Activated naive CD8-positive, alpha-beta T cell treated with anti-CD3 and anti-CD28 coated beads, Interleukin-2, amount 50 U/mL, for 24 hours (primary cell): Measurements from ENCODE around the gene P2RY4.
"Not testable (repeated sequence)": the region's sequence is repeated elsewhere in the genome, so short reads cannot be mapped to it uniquely, and the experiment has no call there.

Experiments
- ATAC-seq: fragments of 150-1000 bp; cut with Tn5 transposase; one replicate; pipeline ENCODE4 v1.10.0; 2021
- DNase-seq: peaks from one replicate; pipeline ENCODE4 v3.0.0; 2021
- H3K27ac Mint-ChIP-seq: one replicate; pipeline ENCODE4 v1.8.0; 2021; ENCODE audit warnings: mild to moderate bottlenecking, mixed read lengths
- H3K27me3 Mint-ChIP-seq: one replicate; pipeline ENCODE4 v1.8.0; 2021; ENCODE audit warnings: mixed read lengths
- H3K36me3 Mint-ChIP-seq: one replicate; pipeline ENCODE4 v1.8.0; 2021; ENCODE audit warnings: low read depth, mixed read lengths
- H3K4me1 Mint-ChIP-seq: one replicate; pipeline ENCODE4 v1.8.0; 2021; ENCODE audit warnings: mixed read lengths
- H3K4me3 Mint-ChIP-seq: one replicate; pipeline ENCODE4 v1.8.0; 2021; ENCODE audit warnings: mild to moderate bottlenecking, moderate library complexity, mixed read lengths
- H3K9me3 Mint-ChIP-seq: one replicate; pipeline ENCODE4 v1.8.0; 2021; ENCODE audit warnings: mixed read lengths

P2RY4 gene

GRCh38 chrX:70209570-70209969, 50.4 kb downstream of the P2RY4 start:
- not testable (repeated sequence) for H3K9me3 Mint-ChIP-seq, H3K4me3 Mint-ChIP-seq, H3K36me3 Mint-ChIP-seq, DNase-seq, ATAC-seq, H3K27me3 Mint-ChIP-seq, H3K27ac Mint-ChIP-seq, H3K4me1 Mint-ChIP-seq

DNA sequence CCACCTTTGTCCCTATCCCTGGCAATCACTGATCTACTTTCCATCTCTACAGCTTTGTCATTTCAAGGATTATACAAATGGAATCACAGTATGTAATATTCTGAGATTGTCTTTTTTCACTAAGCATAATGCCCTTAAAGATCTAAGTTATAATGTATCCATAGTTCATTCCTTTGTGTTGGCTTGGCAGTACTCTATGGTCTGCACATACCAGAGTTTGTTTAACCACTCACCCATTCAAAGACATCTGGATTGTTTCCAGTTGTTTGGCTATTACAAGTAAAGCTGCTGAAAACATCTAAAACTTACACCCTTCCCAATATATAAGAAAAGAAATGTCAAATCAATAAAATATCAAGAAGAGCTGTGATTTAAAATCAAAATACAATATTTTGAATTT, 51.5 kb downstream of the P2RY4 start:
- H3K27ac Mint-ChIP-seq = no peak overlapping the region
- no peak for DNase-seq
- no peaks in the 10 kb centered on the region for H3K36me3 Mint-ChIP-seq
- H3K4me1 Mint-ChIP-seq = no peaks in the 10 kb centered on the region
- H3K9me3 Mint-ChIP-seq = no peaks in the 10 kb centered on the region
- H3K4me3 Mint-ChIP-seq = no peak overlapping the region
- no peaks in the 10 kb centered on the region for H3K27me3 Mint-ChIP-seq
- ATAC-seq = no peak
